AG09319 (cell line): ENCODE data around the gene HOXD11.

Experiments used
- DNase-seq: peaks from one replicate; pipeline ENCODE4 v3.0.0-alpha.2; 2010; ENCODE audit warnings: low read depth; ENCODE audit errors: extremely low read depth
- TF ChIP-seq, protein P1 (sequence below): IDR thresholded peaks from 2 replicates; pipeline ENCODE4 v1.5.1; 2011; ENCODE audit warnings: low read depth, mild to moderate bottlenecking, inconsistent platforms, low read length, moderate library complexity

HOXD11 gene

DNA sequence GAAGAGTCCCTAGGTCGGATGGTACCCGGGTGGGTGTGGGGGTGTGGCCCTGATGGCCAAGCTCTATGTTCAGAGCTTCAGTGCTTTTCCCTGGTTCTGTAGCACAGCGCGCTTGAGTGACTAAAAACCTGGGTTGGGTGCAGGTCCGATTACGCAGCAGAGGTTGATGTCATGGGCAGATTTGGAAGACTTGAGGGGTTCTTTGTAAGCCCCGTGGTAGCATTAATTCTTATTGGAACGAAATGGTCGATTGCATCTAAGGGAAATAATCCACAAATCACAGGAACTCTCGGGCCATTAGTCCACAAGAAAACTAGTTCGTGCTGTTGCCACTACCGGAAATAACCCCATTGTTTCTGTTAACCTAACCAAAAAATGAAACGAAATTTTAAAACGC is 31.4 kb downstream of the HOXD11 start:
- no peak for DNase-seq
- TF ChIP-seq, protein P1, sequence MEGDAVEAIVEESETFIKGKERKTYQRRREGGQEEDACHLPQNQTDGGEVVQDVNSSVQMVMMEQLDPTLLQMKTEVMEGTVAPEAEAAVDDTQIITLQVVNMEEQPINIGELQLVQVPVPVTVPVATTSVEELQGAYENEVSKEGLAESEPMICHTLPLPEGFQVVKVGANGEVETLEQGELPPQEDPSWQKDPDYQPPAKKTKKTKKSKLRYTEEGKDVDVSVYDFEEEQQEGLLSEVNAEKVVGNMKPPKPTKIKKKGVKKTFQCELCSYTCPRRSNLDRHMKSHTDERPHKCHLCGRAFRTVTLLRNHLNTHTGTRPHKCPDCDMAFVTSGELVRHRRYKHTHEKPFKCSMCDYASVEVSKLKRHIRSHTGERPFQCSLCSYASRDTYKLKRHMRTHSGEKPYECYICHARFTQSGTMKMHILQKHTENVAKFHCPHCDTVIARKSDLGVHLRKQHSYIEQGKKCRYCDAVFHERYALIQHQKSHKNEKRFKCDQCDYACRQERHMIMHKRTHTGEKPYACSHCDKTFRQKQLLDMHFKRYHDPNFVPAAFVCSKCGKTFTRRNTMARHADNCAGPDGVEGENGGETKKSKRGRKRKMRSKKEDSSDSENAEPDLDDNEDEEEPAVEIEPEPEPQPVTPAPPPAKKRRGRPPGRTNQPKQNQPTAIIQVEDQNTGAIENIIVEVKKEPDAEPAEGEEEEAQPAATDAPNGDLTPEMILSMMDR = no peak

DNA sequence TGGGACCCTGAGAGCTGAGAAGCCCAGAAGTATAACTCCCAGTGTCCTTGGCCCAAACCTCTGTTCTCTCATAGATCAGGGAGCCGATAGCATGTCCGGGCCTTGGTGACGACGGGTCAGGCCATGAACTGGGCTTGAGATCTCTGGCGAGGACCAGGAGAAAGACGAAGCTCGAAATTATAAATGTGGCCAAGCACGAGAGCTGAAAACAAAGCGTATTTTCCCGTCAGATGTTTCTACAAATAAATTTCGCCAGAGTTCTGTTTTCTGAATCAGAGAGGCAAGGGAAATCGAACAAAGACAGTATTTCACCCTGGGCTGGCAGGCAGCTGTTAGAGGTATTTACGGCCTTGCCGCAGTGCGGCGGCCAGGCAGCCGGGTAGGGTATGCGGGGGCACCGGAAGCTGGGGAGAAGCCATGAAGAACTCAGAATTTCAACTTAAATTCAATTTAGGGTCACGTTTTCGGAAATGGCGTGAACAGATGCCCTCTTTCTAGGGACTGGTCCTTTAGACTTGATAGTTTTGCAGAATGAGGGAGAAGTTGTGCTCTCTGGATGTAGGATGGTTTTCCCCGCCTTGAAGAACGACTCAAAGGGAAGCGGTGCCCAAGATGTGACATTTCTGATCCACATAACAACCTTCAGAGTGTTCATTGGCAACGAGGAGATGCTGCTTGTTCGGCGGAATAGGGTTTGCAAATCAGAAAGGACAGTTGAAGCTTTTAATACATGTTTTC is 32.0 kb downstream of the HOXD11 start:
- DNase-seq = no peak
- TF ChIP-seq, protein P1 = no peak

DNA sequence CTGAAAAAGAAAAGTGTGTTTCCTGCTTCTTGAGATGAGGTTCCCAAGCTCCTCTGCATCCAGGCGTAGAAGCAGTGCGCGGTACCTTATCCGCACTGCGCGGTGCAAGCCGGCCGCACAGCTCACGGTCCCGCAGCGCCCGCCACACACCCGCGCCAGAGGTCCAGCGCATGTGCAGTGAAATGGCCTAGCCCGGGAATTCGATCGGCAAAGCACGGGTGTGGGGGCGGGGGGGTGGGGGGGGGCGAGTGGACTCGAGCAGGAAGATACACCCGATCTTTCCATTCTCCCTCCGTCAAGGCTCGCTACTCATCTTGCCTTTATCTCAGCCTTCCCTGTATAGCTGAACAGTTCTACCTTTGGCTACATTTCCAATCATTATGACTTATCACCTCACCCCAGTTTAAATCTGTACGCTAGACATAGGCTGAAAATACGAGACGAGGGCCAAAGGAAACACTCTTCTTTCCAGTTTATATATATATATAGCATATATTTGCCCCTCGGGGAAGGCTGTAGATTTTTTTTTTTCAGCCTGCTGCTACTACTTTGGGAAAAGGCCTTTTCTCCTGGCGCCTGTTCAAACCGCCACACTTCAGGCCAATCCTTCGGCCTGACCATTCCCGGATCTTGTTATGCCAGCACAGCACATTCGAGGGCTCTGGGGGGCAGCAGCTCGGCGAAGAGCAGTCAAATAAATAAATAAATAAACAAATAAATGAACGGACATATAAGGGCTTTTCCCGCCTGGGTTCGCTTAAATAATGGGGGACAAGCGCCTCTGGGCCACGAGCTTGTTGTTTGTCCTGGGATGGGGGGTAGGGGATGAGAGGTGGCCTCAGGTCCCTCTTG is 32.8 kb downstream of the HOXD11 start:
- TF ChIP-seq, protein P1 = no peak
- no peak for DNase-seq

DNA sequence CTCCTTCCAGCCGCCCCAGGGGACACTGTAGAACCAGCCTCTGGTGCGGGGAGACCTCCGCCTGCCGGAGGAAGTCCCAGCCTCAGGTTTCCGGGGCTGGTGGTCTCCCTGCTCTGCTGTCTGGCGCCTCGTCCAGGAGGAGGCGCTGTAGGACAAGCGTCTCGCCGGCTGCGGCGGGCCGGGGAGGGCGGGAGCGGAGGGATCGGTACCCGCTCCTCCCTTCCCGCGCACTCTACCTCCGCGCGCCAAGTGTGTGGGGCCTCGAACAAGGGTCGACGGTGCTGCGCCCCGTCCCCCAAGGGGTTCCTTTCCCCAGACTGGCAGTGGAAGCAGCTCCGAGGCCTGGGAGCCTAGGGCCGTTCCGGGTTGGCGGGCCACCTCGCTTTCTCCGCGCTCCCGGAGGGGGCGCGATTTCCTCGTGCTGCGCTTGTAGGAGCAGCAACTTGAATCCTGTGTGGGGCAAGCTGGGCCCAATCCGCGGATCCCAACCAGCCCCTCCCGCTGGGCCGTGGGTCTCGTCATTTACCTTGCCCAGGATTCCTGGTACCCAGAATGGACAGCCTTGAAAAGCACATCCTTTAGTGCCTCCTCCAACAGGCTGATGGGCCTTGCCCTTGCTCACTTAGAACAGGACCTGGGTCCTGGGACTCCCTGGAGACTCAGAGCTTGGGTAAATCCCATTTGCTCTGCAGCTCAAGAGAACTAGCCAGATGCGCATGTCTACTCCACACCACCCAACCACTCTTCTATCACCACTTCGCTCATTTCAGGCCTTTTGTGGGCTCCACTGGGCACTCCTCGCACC is 33.6 kb downstream of the HOXD11 start:
- TF ChIP-seq, protein P1 = peak; percentile 79
- DNase-seq = peak; percentile 24

DNA sequence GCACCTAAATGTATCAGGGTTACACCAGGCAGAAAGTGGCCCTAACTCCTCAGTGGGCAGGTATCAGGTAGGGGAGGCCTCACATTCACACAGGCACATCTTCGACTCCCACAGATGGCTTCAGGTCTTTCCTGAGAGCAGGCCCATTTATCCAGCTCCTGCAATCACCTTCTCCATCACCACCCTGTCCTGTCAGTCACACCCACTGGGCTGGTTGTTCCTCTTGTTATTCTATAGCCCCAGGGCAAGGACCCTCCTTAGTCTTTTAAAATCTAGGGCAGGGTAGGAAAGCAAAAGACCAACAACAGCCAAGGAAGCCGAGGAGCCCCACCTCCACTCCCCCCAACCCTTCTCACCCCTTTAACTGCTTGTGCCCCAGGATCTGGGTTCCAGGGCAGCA is 35.2 kb downstream of the HOXD11 start:
- TF ChIP-seq, protein P1 = no peak
- DNase-seq = no peak

DNA sequence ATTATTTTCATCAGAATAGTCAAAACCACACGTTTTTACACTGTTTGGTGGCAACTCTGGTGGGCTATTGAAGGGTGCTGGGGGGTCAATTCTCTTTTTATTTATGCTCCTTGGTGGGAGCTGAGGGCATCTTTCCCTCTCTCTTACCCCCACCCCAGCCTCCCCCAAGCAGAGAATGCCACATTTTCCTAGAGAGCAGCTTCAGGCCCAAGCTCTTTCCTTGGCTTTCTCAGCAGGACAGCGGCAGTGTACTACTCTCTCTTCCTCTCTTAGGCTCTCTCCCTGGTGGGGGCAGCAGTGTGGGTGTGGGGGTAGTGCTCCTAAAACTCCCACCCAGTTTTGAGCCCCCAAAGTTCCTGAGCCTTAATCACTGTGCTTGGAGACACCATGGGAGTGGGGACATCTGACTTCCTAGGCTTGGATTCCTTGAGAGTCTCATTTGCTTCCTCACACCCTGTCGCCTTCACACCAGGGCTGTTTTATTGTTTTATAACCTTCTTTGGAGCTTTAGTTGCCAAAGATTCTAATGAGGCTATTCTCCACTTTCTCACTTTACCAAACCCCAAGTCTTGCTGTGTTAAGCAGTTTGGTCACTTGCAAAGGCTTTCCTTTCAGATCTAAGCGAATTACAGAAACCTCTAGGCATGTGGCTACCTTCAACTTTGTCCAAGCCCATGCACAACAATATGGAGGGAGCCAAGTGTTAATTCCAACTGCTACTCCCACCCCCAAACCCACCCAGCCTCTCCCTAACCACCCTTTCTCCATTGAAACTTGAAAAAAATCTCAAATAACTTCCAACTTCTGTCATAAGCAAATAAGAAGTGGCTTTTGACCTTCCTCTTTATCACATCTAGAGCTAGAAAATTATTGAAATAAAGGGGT is 38.2 kb downstream of the HOXD11 start:
- no peak for DNase-seq
- TF ChIP-seq, protein P1 = no peak
